ENCODE measurements around the gene DDX19B.
A peak's percentile ranks its signal among the peaks of the same experiment; 100 is the strongest.
"Not testable (repeated sequence)": the region's sequence is repeated elsewhere in the genome, so short reads cannot be mapped to it uniquely, and the experiment has no call there.

The DDX19B gene

GRCh38 chr16:70258065-70258464 lies 40.9 kb upstream of the DDX19B start:
- H3K36me3 ChIP-seq (ENCODE audit: insufficient read depth, low read depth, low read length), result peaks cover 99% of the 10 kb centered on the region
- H3K4me1 ChIP-seq (ENCODE audit: insufficient read depth, low read length), result no peaks in the 10 kb centered on the region

GRCh38 chr16:70258946-70259345 lies 40.0 kb upstream of the DDX19B start:
- no peaks in the 10 kb centered on the region for H3K4me1 ChIP-seq (ENCODE audit: insufficient read depth, low read length)
- no peak overlapping the region for H3K27ac ChIP-seq (ENCODE audit: low read length)
- H3K27me3 ChIP-seq (ENCODE audit: insufficient read depth, low read length), result no peaks in the 10 kb centered on the region
- no peak overlapping the region for H3K9ac ChIP-seq (ENCODE audit: low read depth, low read length)
- H3K9me3 ChIP-seq (ENCODE audit: insufficient read depth, low read depth, low read length), result no peaks in the 10 kb centered on the region
- H3K4me3 ChIP-seq (ENCODE audit: low read length), result no peak overlapping the region
- H3K36me3 ChIP-seq (ENCODE audit: insufficient read depth, low read depth, low read length), result peaks cover 99% of the 10 kb centered on the region

More at GRCh38 chr16:70258065-70258464, 40.9 kb upstream of the DDX19B start:
- Histone ChIP-seq H3K27me3 (ENCODE audit: insufficient read depth, low read length) (no peaks in the 10 kb centered on the region), H3K9ac (ENCODE audit: low read depth, low read length) (no peak overlapping the region), H3K4me3 (ENCODE audit: low read length) (no peak overlapping the region), H3K27ac (ENCODE audit: low read length) (no peak overlapping the region), H3K9me3 (ENCODE audit: insufficient read depth, low read depth, low read length) (no peaks in the 10 kb centered on the region)

- H3K4me1 ChIP-seq (ENCODE audit: insufficient read depth, low read length); H3K9me3 ChIP-seq (ENCODE audit: insufficient read depth, low read depth, low read length); H3K27me3 ChIP-seq (ENCODE audit: insufficient read depth, low read length); H3K4me3 ChIP-seq (ENCODE audit: low read length); H3K27ac ChIP-seq (ENCODE audit: low read length); H3K9ac ChIP-seq (ENCODE audit: low read depth, low read length): not testable (repeated sequence)
- peaks cover 99% of the 10 kb centered on the region for H3K36me3 ChIP-seq (ENCODE audit: insufficient read depth, low read depth, low read length)
Measured at GRCh38 chr16:70259903-70260302, 39.1 kb upstream of the DDX19B start.

- Histone ChIP-seq H3K27me3 (ENCODE audit: insufficient read depth, low read length) (no peaks in the 10 kb centered on the region), H3K9me3 (ENCODE audit: insufficient read depth, low read depth, low read length) (no peaks in the 10 kb centered on the region), H3K4me1 (ENCODE audit: insufficient read depth, low read length) (no peaks in the 10 kb centered on the region), H3K4me3 (ENCODE audit: low read length) (no peak overlapping the region), H3K36me3 (ENCODE audit: insufficient read depth, low read depth, low read length) (peaks cover 97% of the 10 kb centered on the region), H3K9ac (ENCODE audit: low read depth, low read length) (no peak overlapping the region), H3K27ac (ENCODE audit: low read length) (no peak overlapping the region)
Measured at GRCh38 chr16:70267516-70267915, 31.5 kb upstream of the DDX19B start.

GRCh38 chr16:70267922-70268321 lies 31.1 kb upstream of the DDX19B start:
- not testable (repeated sequence) for H3K27ac ChIP-seq (ENCODE audit: low read length); H3K9me3 ChIP-seq (ENCODE audit: insufficient read depth, low read depth, low read length); H3K9ac ChIP-seq (ENCODE audit: low read depth, low read length); H3K4me3 ChIP-seq (ENCODE audit: low read length); H3K4me1 ChIP-seq (ENCODE audit: insufficient read depth, low read length); H3K27me3 ChIP-seq (ENCODE audit: insufficient read depth, low read length)
- H3K36me3 ChIP-seq (ENCODE audit: insufficient read depth, low read depth, low read length), result peaks cover 97% of the 10 kb centered on the region

- Histone ChIP-seq H3K36me3 (ENCODE audit: insufficient read depth, low read depth, low read length) (peaks cover 95% of the 10 kb centered on the region), H3K4me1 (ENCODE audit: insufficient read depth, low read length) (no peaks in the 10 kb centered on the region), H3K9ac (ENCODE audit: low read depth, low read length) (no peak overlapping the region), H3K9me3 (ENCODE audit: insufficient read depth, low read depth, low read length) (no peaks in the 10 kb centered on the region), H3K27ac (ENCODE audit: low read length) (no peak overlapping the region), H3K27me3 (ENCODE audit: insufficient read depth, low read length) (no peaks in the 10 kb centered on the region), H3K4me3 (ENCODE audit: low read length) (no peak overlapping the region)
Measured at GRCh38 chr16:70269471-70269870, 29.5 kb upstream of the DDX19B start.

GRCh38 chr16:70270176-70270575 lies 28.8 kb upstream of the DDX19B start:
- H3K9ac ChIP-seq (ENCODE audit: low read depth, low read length), result no peak overlapping the region
- H3K4me3 ChIP-seq (ENCODE audit: low read length), result no peak overlapping the region
- peaks cover 95% of the 10 kb centered on the region for H3K36me3 ChIP-seq (ENCODE audit: insufficient read depth, low read depth, low read length)
- H3K4me1 ChIP-seq (ENCODE audit: insufficient read depth, low read length), result no peaks in the 10 kb centered on the region
- H3K27ac ChIP-seq (ENCODE audit: low read length), result no peak overlapping the region
- no peaks in the 10 kb centered on the region for H3K9me3 ChIP-seq (ENCODE audit: insufficient read depth, low read depth, low read length)
- H3K27me3 ChIP-seq (ENCODE audit: insufficient read depth, low read length), result no peaks in the 10 kb centered on the region

GRCh38 chr16:70271696-70272095 lies 27.3 kb upstream of the DDX19B start:
- Histone ChIP-seq H3K9me3 (ENCODE audit: insufficient read depth, low read depth, low read length) (no peaks in the 10 kb centered on the region), H3K27me3 (ENCODE audit: insufficient read depth, low read length) (no peaks in the 10 kb centered on the region), H3K27ac (ENCODE audit: low read length) (no peak overlapping the region), H3K9ac (ENCODE audit: low read depth, low read length) (no peak overlapping the region), H3K4me3 (ENCODE audit: low read length) (no peak overlapping the region), H3K4me1 (ENCODE audit: insufficient read depth, low read length) (no peaks in the 10 kb centered on the region), H3K36me3 (ENCODE audit: insufficient read depth, low read depth, low read length) (peaks cover 95% of the 10 kb centered on the region)

GRCh38 chr16:70276392-70276791 lies 22.6 kb upstream of the DDX19B start:
- peaks cover 94% of the 10 kb centered on the region for H3K36me3 ChIP-seq (ENCODE audit: insufficient read depth, low read depth, low read length)

GRCh38 chr16:70287304-70287971 lies 11.5 kb upstream of the DDX19B start:
- not testable (repeated sequence) for H3K9me3 ChIP-seq (ENCODE audit: insufficient read depth, low read depth, low read length); H3K27me3 ChIP-seq (ENCODE audit: insufficient read depth, low read length); H3K4me1 ChIP-seq (ENCODE audit: insufficient read depth, low read length); H3K27ac ChIP-seq (ENCODE audit: low read length)
- peak overlapping the region; percentile 94; the same call in 1 of the 2 replicates for H3K9ac ChIP-seq (ENCODE audit: low read depth, low read length)
- H3K4me3 ChIP-seq (ENCODE audit: low read length), result peak overlapping the region; percentile 82
- H3K36me3 ChIP-seq (ENCODE audit: insufficient read depth, low read depth, low read length), result peaks cover 40% of the 10 kb centered on the region

More at GRCh38 chr16:70276392-70276791, 22.6 kb upstream of the DDX19B start:
- Histone ChIP-seq H3K27me3 (ENCODE audit: insufficient read depth, low read length) (no peaks in the 10 kb centered on the region), H3K9ac (ENCODE audit: low read depth, low read length) (no peak overlapping the region), H3K27ac (ENCODE audit: low read length) (no peak overlapping the region), H3K4me3 (ENCODE audit: low read length) (no peak overlapping the region), H3K9me3 (ENCODE audit: insufficient read depth, low read depth, low read length) (no peaks in the 10 kb centered on the region), H3K4me1 (ENCODE audit: insufficient read depth, low read length) (no peaks in the 10 kb centered on the region)

GRCh38 chr16:70289229-70290094 lies 9.5 kb upstream of the DDX19B start, which contains the start of gene AARS1:
TSS of gene AARS1 (minus strand) at chr16:70289506. CDS start at chr16:70282763, 6,743 bp downstream.
- H3K4me1 ChIP-seq (ENCODE audit: insufficient read depth, low read length), result peaks cover 4% of the 10 kb centered on the region; the same call in 1 of the 2 replicates
- H3K4me3 ChIP-seq (ENCODE audit: low read length), result peak within 1 kb of the TSS; percentile 82
- peaks cover 21% of the 10 kb centered on the region for H3K36me3 ChIP-seq (ENCODE audit: insufficient read depth, low read depth, low read length)
- no peaks in the 10 kb centered on the region for H3K9me3 ChIP-seq (ENCODE audit: insufficient read depth, low read depth, low read length)
- H3K9ac ChIP-seq (ENCODE audit: low read depth, low read length), result peak within 1 kb of the TSS; percentile 94
- no peaks in the 10 kb centered on the region for H3K27me3 ChIP-seq (ENCODE audit: insufficient read depth, low read length)
- H3K27ac ChIP-seq (ENCODE audit: low read length), result peak within 1 kb of the TSS; percentile 89
